DMS 273 (cell line): Measurements from ENCODE around the gene UNC93B1.
"Not testable (repeated sequence)": the region's sequence is repeated elsewhere in the genome, so short reads cannot be mapped to it uniquely, and the experiment has no call there.

Source experiments
- DNase-seq: peaks from one replicate; lab custom pipeline; 2025; ENCODE audit not compliant: unreplicated experiment; lab: John Stamatoyannopoulos, UW

The UNC93B1 gene

GRCh38 chr11:67946403-67946802 lies 57.5 kb downstream of the UNC93B1 start:
- not testable (repeated sequence) for DNase-seq

- DNase-seq: not testable (repeated sequence)
These were observed 60.5 kb downstream of the UNC93B1 start for GRCh38 chr11:67943406-67943805.
